Trophoblast cell (in vitro differentiated cells and primary cell): ENCODE results near the gene FAAP100.

Experiments used
- DNase-seq, 2 donors: peaks; one replicate each; pipeline ENCODE4 v3.0.0-alpha.2; 2016
- H2AFZ ChIP-seq: 2 replicates; pipeline ENCODE4 v1.6.1; 2013; ENCODE audit warnings: low read length, moderate library complexity, mild to moderate bottlenecking; ENCODE audit not compliant: insufficient read depth, poor library complexity
- H2AK5ac ChIP-seq: 2 replicates; pipeline ENCODE4 v1.6.1; 2013; ENCODE audit warnings: mild to moderate bottlenecking, low read length
- H2BK120ac ChIP-seq: 2 replicates; pipeline ENCODE4 v1.6.1; 2013; ENCODE audit warnings: low read length, mild to moderate bottlenecking, moderate library complexity; ENCODE audit not compliant: insufficient read depth, poor library complexity
- H2BK12ac ChIP-seq: 2 replicates; pipeline ENCODE4 v1.6.1; 2013; ENCODE audit warnings: mild to moderate bottlenecking, low read length, moderate library complexity
- H2BK5ac ChIP-seq: 2 replicates; pipeline ENCODE4 v1.6.1; 2013; ENCODE audit warnings: low read length, low read depth, moderate library complexity, mild to moderate bottlenecking; ENCODE audit not compliant: poor library complexity
- H3K14ac ChIP-seq: 2 replicates; pipeline ENCODE4 v1.6.1; 2013; ENCODE audit warnings: mild to moderate bottlenecking, low read length
- H3K18ac ChIP-seq: 2 replicates; pipeline ENCODE4 v1.6.1; 2013; ENCODE audit warnings: mild to moderate bottlenecking, low read length
- H3K23ac ChIP-seq: 2 replicates; pipeline ENCODE4 v1.6.1; 2013; ENCODE audit warnings: low read length
- H3K27ac ChIP-seq: 2 replicates; pipeline ENCODE4 v1.5.1; 2013; ENCODE audit warnings: low read depth, mild to moderate bottlenecking, inconsistent platforms, low read length, moderate library complexity
- H3K27me3 ChIP-seq: 2 replicates; pipeline ENCODE4 v1.6.1; 2013; ENCODE audit warnings: inconsistent platforms, mild to moderate bottlenecking, low read length, moderate library complexity; ENCODE audit not compliant: insufficient read depth
- H3K36me3 ChIP-seq, 2 experiments: 1 replicate in 1 of 2; 2 replicates in 1 of 2; pipeline ENCODE4 v1.6.1; 2013; ENCODE audit warnings: low read length in 2 of 2, mild to moderate bottlenecking in 2 of 2, moderate library complexity in 1 of 2; ENCODE audit not compliant: insufficient read depth in 2 of 2, control insufficient read depth in 1 of 2
- H3K4ac ChIP-seq: 2 replicates; pipeline ENCODE4 v1.6.1; 2013; ENCODE audit warnings: low read depth, mild to moderate bottlenecking, low read length, moderate library complexity
- H3K4me1 ChIP-seq, 2 experiments: 1 replicate in 1 of 2; 2 replicates in 1 of 2; pipeline ENCODE4 v1.6.1; 2013; ENCODE audit warnings: low read length in 2 of 2, mild to moderate bottlenecking in 2 of 2, moderate library complexity in 1 of 2; ENCODE audit not compliant: insufficient read depth in 2 of 2, control insufficient read depth in 1 of 2
- H3K4me2 ChIP-seq: 2 replicates; pipeline ENCODE4 v1.6.1; 2013; ENCODE audit warnings: inconsistent platforms, mild to moderate bottlenecking, low read length, moderate library complexity
- H3K4me3 ChIP-seq: 2 replicates; pipeline ENCODE4 v1.5.1; 2013; ENCODE audit warnings: mild to moderate bottlenecking, low read depth, low read length, inconsistent platforms
- H3K79me1 ChIP-seq: one replicate; pipeline ENCODE4 v1.6.1; 2013; ENCODE audit warnings: low read length
- H3K79me2 ChIP-seq: 2 replicates; pipeline ENCODE4 v1.6.1; 2013; ENCODE audit warnings: low read length, mild to moderate bottlenecking; ENCODE audit not compliant: control insufficient read depth, insufficient read depth, poor library complexity
- H3K9ac ChIP-seq: 2 replicates; pipeline ENCODE4 v1.6.1; 2013; ENCODE audit warnings: mild to moderate bottlenecking, low read length
- H3K9me3 ChIP-seq: 2 replicates; pipeline ENCODE4 v1.6.1; 2013; ENCODE audit warnings: low read depth, mild to moderate bottlenecking, control low read depth, inconsistent platforms, low read length; ENCODE audit not compliant: insufficient read depth
- H4K12ac ChIP-seq: 2 replicates; pipeline ENCODE4 v1.6.1; 2013; ENCODE audit warnings: low read depth, mild to moderate bottlenecking, low read length, moderate library complexity
- H4K8ac ChIP-seq: 2 replicates; pipeline ENCODE4 v1.6.1; 2013; ENCODE audit warnings: low read depth, mild to moderate bottlenecking, low read length, moderate library complexity
- H4K91ac ChIP-seq: one replicate; pipeline ENCODE4 v1.6.1; 2013; ENCODE audit warnings: low read depth, mild to moderate bottlenecking, low read length, moderate library complexity
- whole genome bisulfite sequencing: extraction: QIAGEN DNeasy Blood & Tissue Kit; methylation state at CpG from one replicate; pipeline ENCODE4 v1.1.7; 2013; ENCODE audit warnings: missing lambda C conversion rate; ENCODE audit not compliant: insufficient read length, insufficient coverage; ENCODE audit errors: extremely low coverage; 5-methylcytosine and 5-hydroxymethylcytosine counted together

FAAP100 gene

DNA sequence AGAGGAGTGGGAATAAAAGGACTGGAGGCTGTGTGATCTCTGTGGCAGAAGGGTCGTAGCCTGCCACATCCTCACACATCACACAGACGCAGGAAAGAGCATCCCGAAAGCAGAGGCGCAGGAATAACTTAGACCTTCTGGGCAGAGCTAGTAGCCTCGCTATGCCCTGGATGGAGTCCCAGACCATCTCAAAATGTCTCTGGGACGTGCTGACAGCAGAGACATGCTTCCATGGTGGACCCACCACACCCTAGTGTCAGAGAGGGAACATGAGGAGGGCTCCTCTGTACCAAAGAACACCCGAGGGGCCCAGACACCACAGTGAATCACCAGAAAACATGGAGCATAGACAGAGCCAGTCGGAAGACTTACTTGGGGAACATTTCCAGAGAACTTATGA is 29.6 kb upstream of the FAAP100 start:
- no peak overlapping the region for H2AFZ ChIP-seq
- H3K18ac ChIP-seq: no peak overlapping the region
- peaks cover 58 to 68% of the 10 kb centered on the region in 2 experiments for H3K36me3 ChIP-seq
- H3K4me2 ChIP-seq: no peak overlapping the region
- H3K27me3 ChIP-seq: no peaks in the 10 kb centered on the region
- H4K12ac ChIP-seq: no peak overlapping the region
- WGBS: no CpG with 5 or more reads among the region's 8 CpGs
- no peak overlapping the region for H3K4me3 ChIP-seq
- H3K14ac ChIP-seq: no peak overlapping the region
- peaks cover 12% of the 10 kb centered on the region for H3K79me1 ChIP-seq
- H4K8ac ChIP-seq: no peak overlapping the region
- no peak for DNase-seq
- H4K91ac ChIP-seq: no peak overlapping the region
- H2BK12ac ChIP-seq: no peak overlapping the region
- H2AK5ac ChIP-seq: no peak overlapping the region
- peaks cover 1% of the 10 kb centered on the region for H3K9me3 ChIP-seq
- H3K4ac ChIP-seq: no peak overlapping the region
- H2BK120ac ChIP-seq: no peak overlapping the region
- peaks cover 29 to 35% of the 10 kb centered on the region in 2 experiments for H3K4me1 ChIP-seq
- no peak overlapping the region for H3K23ac ChIP-seq
- H3K9ac ChIP-seq: no peak overlapping the region
- no peak overlapping the region for H2BK5ac ChIP-seq
- H3K79me2 ChIP-seq: peaks cover 3% of the 10 kb centered on the region
- H3K27ac ChIP-seq: no peak overlapping the region

GRCh38 chr17:81580481-81580880 is 28.3 kb upstream of the FAAP100 start:
- Histone ChIP-seq H2BK5ac (no peak overlapping the region), H4K8ac (no peak overlapping the region), H4K12ac (no peak overlapping the region), H3K27me3 (no peaks in the 10 kb centered on the region), H2AK5ac (no peak overlapping the region), H3K27ac (no peak overlapping the region), H3K4me3 (no peak overlapping the region), H3K14ac (no peak overlapping the region), H3K18ac (no peak overlapping the region), H3K4me2 (no peak overlapping the region), H2BK12ac (no peak overlapping the region), H3K36me3 (peaks cover 49 to 61% of the 10 kb centered on the region in 2 experiments), H2BK120ac (no peak overlapping the region), H3K4ac (no peak overlapping the region), H3K9ac (no peak overlapping the region), H3K23ac (no peak overlapping the region), H3K79me1 (peaks cover 12% of the 10 kb centered on the region), H3K9me3 (peaks cover 1% of the 10 kb centered on the region), H3K4me1 (peaks cover 23 to 36% of the 10 kb centered on the region in 2 experiments), H3K79me2 (peaks cover 3% of the 10 kb centered on the region), H2AFZ (no peak overlapping the region), H4K91ac (no peak overlapping the region)
- no peak for DNase-seq
- no CpG with 5 or more reads among the region's 6 CpGs for WGBS

GRCh38 chr17:81579821-81580321 is 27.7 kb upstream of the FAAP100 start:
- no peak overlapping the region for H3K18ac ChIP-seq
- no peak overlapping the region for H2AK5ac ChIP-seq
- H3K23ac ChIP-seq: no peak overlapping the region
- no peak overlapping the region for H4K91ac ChIP-seq
- H2BK5ac ChIP-seq: no peak overlapping the region
- H3K4ac ChIP-seq: no peak overlapping the region
- peaks cover 23 to 38% of the 10 kb centered on the region in 2 experiments for H3K4me1 ChIP-seq
- H3K27me3 ChIP-seq: no peaks in the 10 kb centered on the region
- H2AFZ ChIP-seq: no peak overlapping the region
- no peak overlapping the region for H3K4me3 ChIP-seq
- H4K8ac ChIP-seq: no peak overlapping the region
- WGBS: no CpG with 5 or more reads among the region's 10 CpGs
- H3K14ac ChIP-seq: no peak overlapping the region
- no peak overlapping the region for H4K12ac ChIP-seq
- DNase-seq: no peak
- H3K9me3 ChIP-seq: peaks cover 1% of the 10 kb centered on the region
- peaks cover 48 to 60% of the 10 kb centered on the region in 2 experiments for H3K36me3 ChIP-seq
- H3K79me1 ChIP-seq: peaks cover 12% of the 10 kb centered on the region
- no peak overlapping the region for H3K9ac ChIP-seq
- no peak overlapping the region for H3K4me2 ChIP-seq
- peaks cover 5% of the 10 kb centered on the region for H3K79me2 ChIP-seq
- H3K27ac ChIP-seq: no peak overlapping the region
- no peak overlapping the region for H2BK12ac ChIP-seq
- no peak overlapping the region for H2BK120ac ChIP-seq

DNA sequence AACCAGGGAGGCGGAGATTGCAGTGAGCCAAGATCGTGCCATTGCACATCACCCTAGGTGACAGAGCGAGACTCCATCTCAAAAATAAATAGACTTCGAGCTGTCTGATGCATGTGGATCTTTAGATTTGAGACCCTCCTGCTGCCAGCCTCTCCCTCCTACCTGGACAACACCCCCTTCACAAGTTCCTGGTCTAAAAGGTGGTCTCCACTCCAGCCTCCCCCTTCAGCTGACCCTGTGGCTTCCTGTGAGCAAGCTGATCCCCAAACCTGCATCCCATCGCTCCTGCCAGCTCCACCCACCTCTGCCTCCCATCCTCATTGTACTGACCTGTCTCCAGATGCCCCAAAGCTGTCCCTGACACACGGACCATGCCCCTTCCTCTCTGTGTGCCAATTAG is 27.1 kb upstream of the FAAP100 start:
- Histone ChIP-seq H3K36me3 (peaks cover 49 to 63% of the 10 kb centered on the region in 2 experiments), H3K79me2 (peaks cover 5% of the 10 kb centered on the region), H3K4ac (no peak overlapping the region), H2BK12ac (no peak overlapping the region), H3K27me3 (no peaks in the 10 kb centered on the region), H2BK120ac (no peak overlapping the region), H4K91ac (no peak overlapping the region), H2AFZ (no peak overlapping the region), H3K9me3 (peaks cover 1% of the 10 kb centered on the region), H3K9ac (no peak overlapping the region), H3K18ac (no peak overlapping the region), H3K4me2 (no peak overlapping the region), H3K23ac (no peak overlapping the region), H3K14ac (no peak overlapping the region), H4K12ac (no peak overlapping the region), H3K79me1 (peaks cover 12% of the 10 kb centered on the region), H3K4me1 (peaks cover 27 to 41% of the 10 kb centered on the region in 2 experiments), H3K27ac (no peak overlapping the region), H3K4me3 (no peak overlapping the region), H2AK5ac (no peak overlapping the region), H2BK5ac (no peak overlapping the region), H4K8ac (no peak overlapping the region)
- WGBS: no CpG with 5 or more reads among the region's 6 CpGs
- DNase-seq: no peak
